HTERT RPE-1 (cell line): Measurements from ENCODE around the gene ALKBH3.

ENCODE experiments used
- in situ Hi-C: fragments of 300-500 bp; cut with MboI; formaldehyde crosslinking; loops from 4 replicates; pipeline ENCODE4 v1.14.3; 2020; ENCODE audit warnings: low sequenced_read_pairs

ALKBH3 gene

GRCh38 chr11:43936076-43936475 is 55.4 kb downstream of the ALKBH3 start:
- in situ Hi-C loops: no loop called here

GRCh38 chr11:43937434-43938411 is 57.1 kb downstream of the ALKBH3 start:
- in situ Hi-C loops: no loop called here

GRCh38 chr11:43941257-43941994 is 60.8 kb downstream of the ALKBH3 start:
- in situ Hi-C loops: no loop called here

GRCh38 chr11:43942662-43943371 is 62.2 kb downstream of the ALKBH3 start:
- in situ Hi-C loops: no loop called here

- in situ Hi-C loops: no loop called here
Measured at GRCh38 chr11:43943372-43943930, 62.8 kb downstream of the ALKBH3 start.

GRCh38 chr11:43943931-43944751 is 63.5 kb downstream of the ALKBH3 start:
- in situ Hi-C loops: no loop called here

- in situ Hi-C loops: no loop called here
Measured at GRCh38 chr11:43944761-43945311, 64.2 kb downstream of the ALKBH3 start.

- in situ Hi-C loops: no loop called here
Measured at GRCh38 chr11:43947003-43947500, 66.4 kb downstream of the ALKBH3 start.

GRCh38 chr11:43947815-43948214 is 67.2 kb downstream of the ALKBH3 start:
- in situ Hi-C loops: no loop called here

- in situ Hi-C loops: no loop called here
Measured at GRCh38 chr11:43948341-43949225, 68.0 kb downstream of the ALKBH3 start.

- in situ Hi-C loops: no loop called here
Measured at GRCh38 chr11:43950311-43950855, 69.8 kb downstream of the ALKBH3 start.

GRCh38 chr11:43951231-43951630 is 70.6 kb downstream of the ALKBH3 start:
- in situ Hi-C loops: no loop called here

GRCh38 chr11:43952020-43952400 is 71.4 kb downstream of the ALKBH3 start:
- in situ Hi-C loops: no loop called here

GRCh38 chr11:43952401-43953342 is 72.0 kb downstream of the ALKBH3 start:
- in situ Hi-C loops: no loop called here

- in situ Hi-C loops: no loop called here
Measured at GRCh38 chr11:43953521-43953920, 72.9 kb downstream of the ALKBH3 start.

GRCh38 chr11:43954241-43954640 is 73.6 kb downstream of the ALKBH3 start:
- in situ Hi-C loops: no loop called here
